Osteocyte (in vitro differentiated cells): ENCODE results near the gene ATOH8. TPM values are rescaled to one million over a fixed set of nuclear protein-coding genes. Genes with fewer than 3 reads are reported as not detected.

Experiments used
- DNase-seq: peaks from one replicate; pipeline ENCODE4 v3.0.0; 2021; ENCODE audit warnings: mixed read lengths; ENCODE audit not compliant: unreplicated experiment; ENCODE audit errors: extremely low spot score
- H3K27ac Mint-ChIP-seq: one replicate; pipeline ENCODE4 v1.8.0; 2021; ENCODE audit warnings: mild to moderate bottlenecking, mixed read lengths; ENCODE audit not compliant: unreplicated experiment
- H3K27me3 Mint-ChIP-seq: one replicate; pipeline ENCODE4 v1.8.0; 2021; ENCODE audit warnings: mixed read lengths; ENCODE audit not compliant: unreplicated experiment
- H3K36me3 Mint-ChIP-seq: one replicate; pipeline ENCODE4 v1.8.0; 2021; ENCODE audit warnings: mixed read lengths; ENCODE audit not compliant: unreplicated experiment
- H3K4me1 Mint-ChIP-seq: one replicate; pipeline ENCODE4 v1.8.0; 2021; ENCODE audit warnings: mixed read lengths; ENCODE audit not compliant: unreplicated experiment
- H3K4me3 Mint-ChIP-seq: one replicate; pipeline ENCODE4 v1.8.0; 2021; ENCODE audit warnings: mild to moderate bottlenecking, moderate library complexity, mixed read lengths; ENCODE audit not compliant: unreplicated experiment
- H3K9me3 Mint-ChIP-seq: one replicate; pipeline ENCODE4 v1.8.0; 2021; ENCODE audit warnings: mixed read lengths; ENCODE audit not compliant: unreplicated experiment
- CTCF ChIP-seq: fragments of 200-600 bp; sonication (generic); IDR thresholded peaks from 2 replicates; pipeline ENCODE4 v1.5.0; 2021; ENCODE audit warnings: antibody characterized with exemption, mild to moderate bottlenecking, moderate library complexity
- total RNA-seq: library from RNA; stranded (reverse); gene quantifications from 2 replicates; pipeline ENCODE4 v1.2.1, GENCODE V29; 2021

The ATOH8 gene
- total RNA-seq, 1 donor from 2014 or later: 5.9 TPM

- DNase-seq: no peak
- Mint-ChIP-seq H3K4me1 (peaks cover 74% of the 10 kb centered on the region), H3K4me3 (no peak overlapping the region), H3K27ac (no peak overlapping the region), H3K27me3 (peaks cover 9% of the 10 kb centered on the region), H3K36me3 (no peaks in the 10 kb centered on the region), H3K9me3 (no peaks in the 10 kb centered on the region)
- TF ChIP-seq CTCF: no peak
These were observed 7.3 kb upstream of the ATOH8 start for GRCh38 chr2:85746321-85747004.

GRCh38 chr2:85747441-85747840 lies 6.3 kb upstream of the ATOH8 start:
- peaks cover 67% of the 10 kb centered on the region for H3K4me1 Mint-ChIP-seq
- DNase-seq: no peak
- no peak overlapping the region for H3K4me3 Mint-ChIP-seq
- H3K36me3 Mint-ChIP-seq: no peaks in the 10 kb centered on the region
- no peak overlapping the region for H3K27ac Mint-ChIP-seq
- no peak for TF ChIP-seq CTCF
- no peaks in the 10 kb centered on the region for H3K9me3 Mint-ChIP-seq
- H3K27me3 Mint-ChIP-seq: peaks cover 12% of the 10 kb centered on the region

- DNase-seq: no peak
- no peak overlapping the region for H3K27ac Mint-ChIP-seq
- peaks cover 63% of the 10 kb centered on the region for H3K4me1 Mint-ChIP-seq
- no peak overlapping the region for H3K4me3 Mint-ChIP-seq
- no peak for TF ChIP-seq CTCF
- peaks cover 12% of the 10 kb centered on the region for H3K27me3 Mint-ChIP-seq
- H3K36me3 Mint-ChIP-seq: no peaks in the 10 kb centered on the region
- H3K9me3 Mint-ChIP-seq: no peaks in the 10 kb centered on the region
These were observed 5.6 kb upstream of the ATOH8 start for GRCh38 chr2:85748039-85748734.

GRCh38 chr2:85748985-85749875 lies 4.6 kb upstream of the ATOH8 start:
- TF ChIP-seq CTCF: no peak
- Mint-ChIP-seq H3K27ac (no peak overlapping the region), H3K36me3 (no peaks in the 10 kb centered on the region), H3K9me3 (no peaks in the 10 kb centered on the region), H3K4me1 (peaks cover 57% of the 10 kb centered on the region), H3K27me3 (peaks cover 12% of the 10 kb centered on the region), H3K4me3 (no peak overlapping the region)
- no peak for DNase-seq
